ENCODE data around the gene CACNA1A.
"Not testable (repeated sequence)": the region's sequence is repeated elsewhere in the genome, so short reads cannot be mapped to it uniquely, and the experiment has no call there.

The CACNA1A gene

GRCh38 chr19:13544423-13544822 lies 38.1 kb upstream of the CACNA1A start:
- DNase-seq = no peak
- in situ Hi-C loops (cut with HindIII; ENCODE audit: low pct_ligation_motif_present, low sequenced_read_pairs) = no loop called here
- TF ChIP-seq, protein P1, sequence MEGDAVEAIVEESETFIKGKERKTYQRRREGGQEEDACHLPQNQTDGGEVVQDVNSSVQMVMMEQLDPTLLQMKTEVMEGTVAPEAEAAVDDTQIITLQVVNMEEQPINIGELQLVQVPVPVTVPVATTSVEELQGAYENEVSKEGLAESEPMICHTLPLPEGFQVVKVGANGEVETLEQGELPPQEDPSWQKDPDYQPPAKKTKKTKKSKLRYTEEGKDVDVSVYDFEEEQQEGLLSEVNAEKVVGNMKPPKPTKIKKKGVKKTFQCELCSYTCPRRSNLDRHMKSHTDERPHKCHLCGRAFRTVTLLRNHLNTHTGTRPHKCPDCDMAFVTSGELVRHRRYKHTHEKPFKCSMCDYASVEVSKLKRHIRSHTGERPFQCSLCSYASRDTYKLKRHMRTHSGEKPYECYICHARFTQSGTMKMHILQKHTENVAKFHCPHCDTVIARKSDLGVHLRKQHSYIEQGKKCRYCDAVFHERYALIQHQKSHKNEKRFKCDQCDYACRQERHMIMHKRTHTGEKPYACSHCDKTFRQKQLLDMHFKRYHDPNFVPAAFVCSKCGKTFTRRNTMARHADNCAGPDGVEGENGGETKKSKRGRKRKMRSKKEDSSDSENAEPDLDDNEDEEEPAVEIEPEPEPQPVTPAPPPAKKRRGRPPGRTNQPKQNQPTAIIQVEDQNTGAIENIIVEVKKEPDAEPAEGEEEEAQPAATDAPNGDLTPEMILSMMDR (IDR thresholded peaks at IDR 0.05; ENCODE audit: low read depth, low read length, missing control alignments) = no peak
- no peak overlapping the region for H3K4me3 ChIP-seq (ENCODE audit: low read depth, low read length)
- H3K27me3 ChIP-seq (replicated peaks) = no peaks in the 10 kb centered on the region
- no peaks in the 10 kb centered on the region for H3K36me3 ChIP-seq (replicated peaks)
- H3K27ac ChIP-seq = no peak overlapping the region

GRCh38 chr19:13541554-13541953 lies 35.3 kb upstream of the CACNA1A start:
- TF ChIP-seq, protein P1 (IDR thresholded peaks at IDR 0.05; ENCODE audit: low read depth, low read length, missing control alignments) = no peak
- in situ Hi-C loops (cut with HindIII; ENCODE audit: low pct_ligation_motif_present, low sequenced_read_pairs) = no loop called here
- no peak for DNase-seq
- Histone ChIP-seq H3K36me3 (replicated peaks) (no peaks in the 10 kb centered on the region), H3K4me3 (ENCODE audit: low read depth, low read length) (no peak overlapping the region), H3K27ac (no peak overlapping the region), H3K27me3 (replicated peaks) (no peaks in the 10 kb centered on the region)

DNA sequence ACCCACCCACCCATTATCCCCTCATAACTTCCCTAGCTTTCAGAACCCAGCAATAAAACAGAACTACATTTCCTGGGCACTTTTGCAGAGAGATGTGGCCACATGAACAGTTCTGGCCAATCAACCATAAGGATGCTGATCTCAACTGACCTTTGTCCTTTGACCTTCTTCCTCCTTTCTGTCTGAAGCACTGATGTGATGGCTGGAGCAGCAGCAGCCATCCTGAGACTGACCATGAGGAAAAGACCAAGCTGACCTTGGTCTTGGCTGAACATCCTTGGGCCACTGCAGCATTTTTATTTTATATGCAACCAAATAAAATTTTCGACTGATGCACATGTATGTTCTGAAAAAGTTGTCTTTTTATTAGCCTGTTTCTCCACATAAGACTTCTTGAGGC lies 33.1 kb upstream of the CACNA1A start:
- Histone ChIP-seq H3K27me3 (replicated peaks) (no peaks in the 10 kb centered on the region), H3K4me3 (ENCODE audit: low read depth, low read length) (no peak overlapping the region), H3K36me3 (replicated peaks) (no peaks in the 10 kb centered on the region), H3K27ac (no peak overlapping the region)
- in situ Hi-C loops (cut with HindIII; ENCODE audit: low pct_ligation_motif_present, low sequenced_read_pairs) = no loop called here
- DNase-seq = no peak
- TF ChIP-seq, protein P1 (IDR thresholded peaks at IDR 0.05; ENCODE audit: low read depth, low read length, missing control alignments) = no peak

GRCh38 chr19:13538601-13539253 lies 32.4 kb upstream of the CACNA1A start:
- in situ Hi-C loops (cut with HindIII; ENCODE audit: low pct_ligation_motif_present, low sequenced_read_pairs) = no loop called here
- TF ChIP-seq, protein P1 (IDR thresholded peaks at IDR 0.05; ENCODE audit: low read depth, low read length, missing control alignments) = no peak
- no peak for DNase-seq
- Histone ChIP-seq H3K4me3 (ENCODE audit: low read depth, low read length) (no peak overlapping the region), H3K27me3 (replicated peaks) (no peaks in the 10 kb centered on the region), H3K27ac (no peak overlapping the region), H3K36me3 (replicated peaks) (no peaks in the 10 kb centered on the region)

GRCh38 chr19:13537454-13537853 lies 31.2 kb upstream of the CACNA1A start:
- in situ Hi-C loops (cut with HindIII; ENCODE audit: low pct_ligation_motif_present, low sequenced_read_pairs) = no loop called here
- no peak overlapping the region for H3K4me3 ChIP-seq (ENCODE audit: low read depth, low read length)
- H3K27me3 ChIP-seq (replicated peaks) = no peaks in the 10 kb centered on the region
- no peak overlapping the region for H3K27ac ChIP-seq
- TF ChIP-seq, protein P1 (IDR thresholded peaks at IDR 0.05; ENCODE audit: low read depth, low read length, missing control alignments) = no peak
- no peaks in the 10 kb centered on the region for H3K36me3 ChIP-seq (replicated peaks)
- DNase-seq = no peak

- in situ Hi-C loops (cut with HindIII; ENCODE audit: low pct_ligation_motif_present, low sequenced_read_pairs) = no loop called here
- no peak for DNase-seq
- TF ChIP-seq, protein P1 (IDR thresholded peaks at IDR 0.05; ENCODE audit: low read depth, low read length, missing control alignments) = no peak
Observed at GRCh38 chr19:13530720-13531119, 24.4 kb upstream of the CACNA1A start.

DNA sequence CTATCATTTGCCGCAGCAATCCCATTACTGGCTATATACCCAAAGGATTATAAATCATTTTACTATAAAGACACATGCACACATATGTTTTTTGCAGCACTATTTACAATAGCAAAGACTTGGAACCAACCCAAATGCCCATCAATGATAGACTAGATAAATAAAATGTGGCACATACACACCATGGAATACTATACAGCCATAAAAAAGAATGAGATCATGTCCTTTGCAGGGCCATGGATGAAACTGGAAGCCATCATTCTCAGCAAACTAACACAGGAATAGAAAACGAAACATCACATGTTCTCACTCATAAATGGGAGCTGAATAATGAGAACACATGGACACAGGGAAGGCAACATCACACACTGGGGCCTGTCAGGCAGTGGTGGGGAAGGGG lies 23.4 kb upstream of the CACNA1A start:
- in situ Hi-C loops (cut with HindIII; ENCODE audit: low pct_ligation_motif_present, low sequenced_read_pairs); DNase-seq; H3K4me3 ChIP-seq (ENCODE audit: low read depth, low read length); H3K27ac ChIP-seq; H3K36me3 ChIP-seq (replicated peaks); H3K27me3 ChIP-seq (replicated peaks): not testable (repeated sequence)

More at GRCh38 chr19:13530720-13531119, 24.4 kb upstream of the CACNA1A start:
- H3K4me3 ChIP-seq (ENCODE audit: low read depth, low read length) = no peak overlapping the region
- no peaks in the 10 kb centered on the region for H3K27me3 ChIP-seq (replicated peaks)
- no peak overlapping the region for H3K27ac ChIP-seq
- no peaks in the 10 kb centered on the region for H3K36me3 ChIP-seq (replicated peaks)

Measured in brain microvascular endothelial cell (primary cell).